Measurements from ENCODE around the gene RACK1.
"Not testable (repeated sequence)": the region's sequence is repeated elsewhere in the genome, so short reads cannot be mapped to it uniquely, and the experiment has no call there.

Gene RACK1

GRCh38 chr5:181243564-181244343 is at the start of gene RACK1:
RACK1 (minus strand) TSS chr5:181243906; CDS start chr5:181243800, 106 bp downstream.
- peak; percentile 86 for DNase-seq (ENCODE audit: low spot score)

GRCh38 chr5:181287331-181287730 is 43.6 kb upstream of the RACK1 start:
- DNase-seq (ENCODE audit: low spot score), result not testable (repeated sequence)

GRCh38 chr5:181285962-181286705 is 42.4 kb upstream of the RACK1 start:
- DNase-seq (ENCODE audit: low spot score), result not testable (repeated sequence)

- DNase-seq (ENCODE audit: low spot score), result not testable (repeated sequence)
These were observed 40.4 kb upstream of the RACK1 start for GRCh38 chr5:181283841-181284755.

- no peak for DNase-seq (ENCODE audit: low spot score)
These were observed 39.6 kb upstream of the RACK1 start for GRCh38 chr5:181283347-181283746.

- DNase-seq (ENCODE audit: low spot score), result no peak
These were observed 39.2 kb upstream of the RACK1 start for GRCh38 chr5:181282874-181283273.

GRCh38 chr5:181282415-181282814 is 38.7 kb upstream of the RACK1 start:
- not testable (repeated sequence) for DNase-seq (ENCODE audit: low spot score)

GRCh38 chr5:181281984-181282316 is 38.2 kb upstream of the RACK1 start:
- no peak for DNase-seq (ENCODE audit: low spot score)

GRCh38 chr5:181281077-181281983 is 37.6 kb upstream of the RACK1 start:
- DNase-seq (ENCODE audit: low spot score), result no peak

- no peak for DNase-seq (ENCODE audit: low spot score)
These were observed 36.6 kb upstream of the RACK1 start for GRCh38 chr5:181280251-181280762.

- DNase-seq (ENCODE audit: low spot score), result not testable (repeated sequence)
These were observed 29.7 kb upstream of the RACK1 start for GRCh38 chr5:181273433-181273744.

- DNase-seq (ENCODE audit: low spot score), result no peak
These were observed 27.4 kb upstream of the RACK1 start for GRCh38 chr5:181271081-181271480.

- not testable (repeated sequence) for DNase-seq (ENCODE audit: low spot score)
These were observed 24.2 kb upstream of the RACK1 start for GRCh38 chr5:181267907-181268306.

- DNase-seq (ENCODE audit: low spot score), result not testable (repeated sequence)
These were observed 23.7 kb upstream of the RACK1 start for GRCh38 chr5:181267291-181267904.

GRCh38 chr5:181265092-181265671 is 21.5 kb upstream of the RACK1 start:
- DNase-seq (ENCODE audit: low spot score), result no peak

- no peak for DNase-seq (ENCODE audit: low spot score)
These were observed 19.9 kb upstream of the RACK1 start for GRCh38 chr5:181263633-181264032.

GRCh38 chr5:181261320-181262049 is 17.8 kb upstream of the RACK1 start:
- peak; percentile 70 for DNase-seq (ENCODE audit: low spot score)

GRCh38 chr5:181260720-181261319 is 17.1 kb upstream of the RACK1 start, which contains the start of gene TRIM52:
TRIM52 (minus strand) TSS chr5:181261143; CDS start chr5:181260813, 330 bp downstream.
- peak; percentile 94 for DNase-seq (ENCODE audit: low spot score)

All from hematopoietic multipotent progenitor cell treated with erythropoietin and hydrocortisone succinate and interleukin-3 and kit ligand, for 15 days (in vitro differentiated cells).